ENCODE data around the gene BAHCC1. TPM values are rescaled to one million over a fixed set of nuclear protein-coding genes. Genes with fewer than 3 reads are reported as not detected.
A peak's percentile ranks its signal among the peaks of the same experiment; 100 is the strongest.

BAHCC1 gene
- total RNA-seq, 3 donors from 2014 or later: 7.4 to 17.0 (median 11.7) TPM

GRCh38 chr17:81371910-81372760, 23.1 kb upstream of the BAHCC1 start:
- H3K4me1 ChIP-seq: no peaks in the 10 kb centered on the region
- intact Hi-C loops (cut with DNase I; ENCODE audit: low total_unique reads): no loop called here
- no peaks in the 10 kb centered on the region for H3K36me3 ChIP-seq
- H3K27me3 ChIP-seq: peaks cover 0 to 10% of the 10 kb centered on the region in 2 donors
- peak overlapping the region; percentile 34 to 83 for H3K27ac ChIP-seq
- TF ChIP-seq CTCF (IDR thresholded peaks at IDR 0.05): no peak
- no peak for TF ChIP-seq POLR2A (IDR thresholded peaks at IDR 0.05)
- no peak for TF ChIP-seq POLR2AphosphoS5 (IDR thresholded peaks at IDR 0.05)
- DNase-seq (ENCODE audit: low spot score in 2 of 2): no peak
- no peak overlapping the region for H3K4me3 ChIP-seq
- H3K9me3 ChIP-seq: no peaks in the 10 kb centered on the region

- H3K27ac ChIP-seq: no peak overlapping the region
These were observed 21.6 kb upstream of the BAHCC1 start for GRCh38 chr17:81373536-81374160.

DNA sequence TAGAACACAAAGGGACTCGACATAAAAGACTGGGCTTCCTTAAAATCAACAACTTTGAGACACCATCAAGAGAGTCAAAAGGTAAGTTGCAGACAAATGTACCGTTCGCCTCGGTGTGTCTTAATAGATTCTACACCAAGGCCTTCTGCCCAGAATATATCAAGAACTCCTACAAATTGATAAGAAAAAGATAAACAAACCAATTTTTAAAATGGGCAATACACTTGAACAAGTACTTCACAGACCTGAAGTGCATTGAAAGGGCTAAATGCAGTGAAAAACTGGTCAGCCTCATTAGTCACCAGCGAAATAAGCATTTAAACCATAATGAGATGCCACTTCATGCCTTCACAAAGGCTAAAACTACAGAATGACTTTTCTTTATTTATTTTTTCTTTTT, 20.4 kb upstream of the BAHCC1 start:
- Histone ChIP-seq H3K4me1 (no peaks in the 10 kb centered on the region), H3K27ac (no peak overlapping the region), H3K27me3 (no peaks in the 10 kb centered on the region), H3K36me3 (no peaks in the 10 kb centered on the region), H3K4me3 (no peak overlapping the region), H3K9me3 (no peaks in the 10 kb centered on the region)
- TF ChIP-seq POLR2AphosphoS5 (IDR thresholded peaks at IDR 0.05) (no peak), CTCF (IDR thresholded peaks at IDR 0.05) (no peak), POLR2A (IDR thresholded peaks at IDR 0.05) (no peak)
- DNase-seq (ENCODE audit: low spot score in 2 of 2): no peak
- intact Hi-C loops (cut with DNase I; ENCODE audit: low total_unique reads): no loop called here

More at GRCh38 chr17:81373536-81374160, 21.6 kb upstream of the BAHCC1 start:
- Histone ChIP-seq H3K36me3 (no peaks in the 10 kb centered on the region), H3K4me1 (no peaks in the 10 kb centered on the region), H3K27me3 (peaks cover 0 to 2% of the 10 kb centered on the region in 2 donors), H3K4me3 (no peak overlapping the region), H3K9me3 (no peaks in the 10 kb centered on the region)
- DNase-seq (ENCODE audit: low spot score in 2 of 2): no peak
- no peak for TF ChIP-seq CTCF (IDR thresholded peaks at IDR 0.05)
- TF ChIP-seq POLR2A (IDR thresholded peaks at IDR 0.05): no peak
- no peak for TF ChIP-seq POLR2AphosphoS5 (IDR thresholded peaks at IDR 0.05)
- intact Hi-C loops (cut with DNase I; ENCODE audit: low total_unique reads): no loop called here

GRCh38 chr17:81376946-81377714, 18.1 kb upstream of the BAHCC1 start:
- no peak for DNase-seq (ENCODE audit: low spot score in 2 of 2)
- H3K36me3 ChIP-seq: no peaks in the 10 kb centered on the region
- intact Hi-C loops (cut with DNase I; ENCODE audit: low total_unique reads): no loop called here
- no peaks in the 10 kb centered on the region for H3K4me1 ChIP-seq
- no peaks in the 10 kb centered on the region for H3K9me3 ChIP-seq
- no peak overlapping the region for H3K27ac ChIP-seq
- TF ChIP-seq CTCF (IDR thresholded peaks at IDR 0.05): no peak
- no peak for TF ChIP-seq POLR2A (IDR thresholded peaks at IDR 0.05)
- TF ChIP-seq POLR2AphosphoS5 (IDR thresholded peaks at IDR 0.05): no peak
- H3K4me3 ChIP-seq: no peak overlapping the region
- no peaks in the 10 kb centered on the region for H3K27me3 ChIP-seq
